ENCODE data around the gene SIAH2. TPM values are rescaled to one million over a fixed set of nuclear protein-coding genes. Genes with fewer than 3 reads are reported as not detected.
A peak's percentile ranks its signal among the peaks of the same experiment; 100 is the strongest.
"Not testable (repeated sequence)": the region's sequence is repeated elsewhere in the genome, so short reads cannot be mapped to it uniquely, and the experiment has no call there.

Gene SIAH2
- total RNA-seq = 10 to 100 TPM; 30.9 to 40.8 TPM

- H3K4me3 Mint-ChIP-seq = peak within 1 kb of the TSS; percentile 93
- no peaks in the 10 kb centered on the region for H3K27me3 Mint-ChIP-seq
- peaks cover 45% of the 10 kb centered on the region for H3K4me1 Mint-ChIP-seq
- POLR2A ChIA-PET = interaction anchor here (0.8 to 1.6 kb wide), 4 partner anchors 10 to 60 kb away, joined by 3 to 5 read pairs (median 3); partner anchors contain the start of gene ERICH6
- CTCF ChIA-PET = interaction anchor here (0.6 to 5.5 kb wide), 14 partner anchors 13 to 516 kb away, joined by 3 to 61 read pairs (median 4); partner anchors contain the start of genes ERICH6, SERP1 and TSC22D2
- peak; percentile 93 for DNase-seq
- no peaks in the 10 kb centered on the region for H3K9me3 Mint-ChIP-seq
- H3K27ac Mint-ChIP-seq = peak within 1 kb of the TSS; percentile 100
- peaks cover 27% of the 10 kb centered on the region for H3K36me3 Mint-ChIP-seq (ENCODE audit: low read depth)
These were observed at the start of gene SIAH2 for GRCh38 chr3:150763122-150763840. Gene SIAH2, minus strand, starts transcription at chr3:150763169. Its CDS starts 320 bp downstream, at chr3:150762849.

GRCh38 chr3:150811984-150812383 lies 49.0 kb upstream of the SIAH2 start:
- POLR2A ChIA-PET = no interaction called here
- CTCF ChIA-PET = interaction anchor here (1.3 kb wide), 1 partner anchor 12 kb away, joined by 3 read pairs; no protein-coding TSS in a partner anchor
- Mint-ChIP-seq H3K27me3 (peaks cover 14% of the 10 kb centered on the region), H3K4me3 (no peak overlapping the region), H3K4me1 (no peaks in the 10 kb centered on the region), H3K9me3 (no peaks in the 10 kb centered on the region), H3K36me3 (ENCODE audit: low read depth) (no peaks in the 10 kb centered on the region), H3K27ac (no peak overlapping the region)
- no peak for DNase-seq

- Mint-ChIP-seq H3K27me3 (peaks cover 10% of the 10 kb centered on the region), H3K4me3 (no peak overlapping the region), H3K27ac (no peak overlapping the region), H3K4me1 (no peaks in the 10 kb centered on the region), H3K36me3 (ENCODE audit: low read depth) (no peaks in the 10 kb centered on the region), H3K9me3 (no peaks in the 10 kb centered on the region)
- DNase-seq = no peak
- POLR2A ChIA-PET = no interaction called here
- CTCF ChIA-PET = no interaction called here
These were observed 47.7 kb upstream of the SIAH2 start for GRCh38 chr3:150810641-150811040.

GRCh38 chr3:150806185-150806835 lies 43.3 kb upstream of the SIAH2 start:
- CTCF ChIA-PET = no interaction called here
- H3K9me3 Mint-ChIP-seq = no peaks in the 10 kb centered on the region
- no peaks in the 10 kb centered on the region for H3K4me1 Mint-ChIP-seq
- H3K27me3 Mint-ChIP-seq = peaks cover 4% of the 10 kb centered on the region
- H3K27ac Mint-ChIP-seq = no peak overlapping the region
- POLR2A ChIA-PET = no interaction called here
- no peaks in the 10 kb centered on the region for H3K36me3 Mint-ChIP-seq (ENCODE audit: low read depth)
- no peak for DNase-seq
- no peak overlapping the region for H3K4me3 Mint-ChIP-seq

GRCh38 chr3:150805354-150805753 lies 42.4 kb upstream of the SIAH2 start:
- Mint-ChIP-seq H3K4me1 (no peaks in the 10 kb centered on the region), H3K9me3 (no peaks in the 10 kb centered on the region), H3K27ac (no peak overlapping the region), H3K36me3 (ENCODE audit: low read depth) (no peaks in the 10 kb centered on the region), H3K27me3 (peaks cover 5% of the 10 kb centered on the region), H3K4me3 (no peak overlapping the region)
- no peak for DNase-seq
- CTCF ChIA-PET = no interaction called here
- POLR2A ChIA-PET = no interaction called here

- no peak for DNase-seq
- Mint-ChIP-seq H3K27me3 (peaks cover 3% of the 10 kb centered on the region), H3K4me1 (peaks cover under 1% of the 10 kb centered on the region), H3K27ac (no peak overlapping the region), H3K4me3 (no peak overlapping the region), H3K9me3 (no peaks in the 10 kb centered on the region), H3K36me3 (ENCODE audit: low read depth) (no peaks in the 10 kb centered on the region)
- CTCF ChIA-PET = no interaction called here
- POLR2A ChIA-PET = no interaction called here
These were observed 40.5 kb upstream of the SIAH2 start for GRCh38 chr3:150803440-150803985.

GRCh38 chr3:150800722-150801121 lies 37.8 kb upstream of the SIAH2 start:
- Mint-ChIP-seq H3K27ac (no peak overlapping the region), H3K27me3 (peaks cover 3% of the 10 kb centered on the region), H3K9me3 (no peaks in the 10 kb centered on the region), H3K4me3 (no peak overlapping the region), H3K36me3 (ENCODE audit: low read depth) (no peaks in the 10 kb centered on the region), H3K4me1 (peaks cover 6% of the 10 kb centered on the region)
- no peak for DNase-seq
- POLR2A ChIA-PET = no interaction called here
- CTCF ChIA-PET = no interaction called here

- Mint-ChIP-seq H3K4me1 (peaks cover 6% of the 10 kb centered on the region), H3K27ac (no peak overlapping the region), H3K27me3 (peaks cover 3% of the 10 kb centered on the region), H3K9me3 (no peaks in the 10 kb centered on the region), H3K4me3 (no peak overlapping the region), H3K36me3 (ENCODE audit: low read depth) (no peaks in the 10 kb centered on the region)
- ChIA-PET POLR2A (no interaction called here), CTCF (no interaction called here)
- no peak for DNase-seq
These were observed 35.2 kb upstream of the SIAH2 start for GRCh38 chr3:150798122-150798618.

- Mint-ChIP-seq H3K27me3 (peaks cover 3% of the 10 kb centered on the region), H3K36me3 (ENCODE audit: low read depth) (no peaks in the 10 kb centered on the region), H3K4me3 (no peak overlapping the region), H3K4me1 (peaks cover 6% of the 10 kb centered on the region), H3K9me3 (no peaks in the 10 kb centered on the region), H3K27ac (no peak overlapping the region)
- DNase-seq = no peak
- CTCF ChIA-PET = no interaction called here
- POLR2A ChIA-PET = no interaction called here
These were observed 34.2 kb upstream of the SIAH2 start for GRCh38 chr3:150797155-150797554.

- H3K4me1 Mint-ChIP-seq; H3K36me3 Mint-ChIP-seq (ENCODE audit: low read depth); POLR2A ChIA-PET; H3K27ac Mint-ChIP-seq; H3K27me3 Mint-ChIP-seq; DNase-seq; H3K4me3 Mint-ChIP-seq; H3K9me3 Mint-ChIP-seq: not testable (repeated sequence)
- CTCF ChIA-PET = interaction anchor here (0.9 kb wide), 1 partner anchor 8 kb away, joined by 3 read pairs; no protein-coding TSS in a partner anchor
These were observed 33.6 kb upstream of the SIAH2 start for GRCh38 chr3:150796527-150796926.

- Mint-ChIP-seq H3K9me3 (no peaks in the 10 kb centered on the region), H3K36me3 (ENCODE audit: low read depth) (no peaks in the 10 kb centered on the region), H3K27ac (no peak overlapping the region), H3K27me3 (peaks cover 2% of the 10 kb centered on the region), H3K4me1 (peaks cover 7% of the 10 kb centered on the region), H3K4me3 (no peak overlapping the region)
- ChIA-PET CTCF (interaction anchor here (1.4 kb wide), 1 partner anchor 46 kb away, joined by 4 read pairs; no protein-coding TSS in a partner anchor), POLR2A (no interaction called here)
- no peak for DNase-seq
These were observed 30.7 kb upstream of the SIAH2 start for GRCh38 chr3:150793641-150794040.

GRCh38 chr3:150790629-150791028 lies 27.7 kb upstream of the SIAH2 start:
- H3K27ac Mint-ChIP-seq = no peak overlapping the region
- no peak for DNase-seq
- H3K27me3 Mint-ChIP-seq = peaks cover 2% of the 10 kb centered on the region
- ChIA-PET POLR2A (no interaction called here), CTCF (no interaction called here)
- H3K9me3 Mint-ChIP-seq = no peaks in the 10 kb centered on the region
- peaks cover 15% of the 10 kb centered on the region for H3K4me1 Mint-ChIP-seq
- no peaks in the 10 kb centered on the region for H3K36me3 Mint-ChIP-seq (ENCODE audit: low read depth)
- no peak overlapping the region for H3K4me3 Mint-ChIP-seq

- H3K9me3 Mint-ChIP-seq = no peaks in the 10 kb centered on the region
- POLR2A ChIA-PET = no interaction called here
- peaks cover 2% of the 10 kb centered on the region for H3K27me3 Mint-ChIP-seq
- peaks cover 22% of the 10 kb centered on the region for H3K4me1 Mint-ChIP-seq
- no peak overlapping the region for H3K27ac Mint-ChIP-seq
- no peak for DNase-seq
- H3K4me3 Mint-ChIP-seq = no peak overlapping the region
- no peaks in the 10 kb centered on the region for H3K36me3 Mint-ChIP-seq (ENCODE audit: low read depth)
- CTCF ChIA-PET = interaction anchor here (2.3 kb wide), 1 partner anchor 11 kb away, joined by 23 read pairs; no protein-coding TSS in a partner anchor
These were observed 26.5 kb upstream of the SIAH2 start for GRCh38 chr3:150789451-150789850.
